Measurements from ENCODE around the gene UBXN2A.

The UBXN2A gene

GRCh38 chr2:24024018-24024417 lies 83.8 kb downstream of the UBXN2A start:
- TF ChIP-seq YY1 (IDR thresholded peaks at IDR 0.05; ENCODE audit: low read depth): no peak
- no peak for TF ChIP-seq ZBTB7A (IDR thresholded peaks at IDR 0.05; ENCODE audit: low read depth)

- TF ChIP-seq CEBPB (IDR thresholded peaks at IDR 0.05) (no peak), YY1 (IDR thresholded peaks at IDR 0.05; ENCODE audit: low read depth) (no peak)
These were observed 84.9 kb downstream of the UBXN2A start for GRCh38 chr2:24024996-24025663.

DNA sequence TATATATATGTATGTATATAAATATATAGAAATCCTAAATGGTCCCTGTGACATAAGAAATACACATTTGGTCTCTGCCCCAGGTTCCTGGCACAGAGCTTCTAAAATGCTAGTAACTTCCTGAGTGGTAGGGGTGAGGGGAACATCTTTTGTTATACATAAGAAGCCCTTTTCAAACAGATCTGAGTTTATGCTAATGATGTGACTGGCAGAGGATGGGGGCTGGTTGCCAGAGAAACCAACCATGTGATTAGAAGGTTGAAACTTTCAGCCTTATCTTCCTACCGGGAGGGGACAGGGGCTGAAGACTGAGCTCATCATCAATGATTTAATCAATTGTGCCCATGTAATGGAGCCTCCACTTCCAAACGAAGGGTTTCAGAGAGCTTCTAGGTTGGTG lies 86.0 kb downstream of the UBXN2A start:
- TF ChIP-seq YY1 (IDR thresholded peaks at IDR 0.05; ENCODE audit: low read depth): no peak
- no peak for TF ChIP-seq TEAD4 (IDR thresholded peaks at IDR 0.05)
- TF ChIP-seq EGR1 (IDR thresholded peaks at IDR 0.05): no peak
- no peak for TF ChIP-seq MAX (IDR thresholded peaks at IDR 0.05)
- no peak for TF ChIP-seq CREB1 (IDR thresholded peaks at IDR 0.05; ENCODE audit: low read depth)
- TF ChIP-seq EP300 (IDR thresholded peaks at IDR 0.05; ENCODE audit: borderline replicate concordance): no peak
- no peak for TF ChIP-seq USF1 (IDR thresholded peaks at IDR 0.05)
- TF ChIP-seq CEBPB (IDR thresholded peaks at IDR 0.05): no peak
- TF ChIP-seq TCF12 (IDR thresholded peaks at IDR 0.05; ENCODE audit: low read depth): no peak
- TF ChIP-seq ZBTB7A (IDR thresholded peaks at IDR 0.05; ENCODE audit: low read depth): no peak
- no peak for TF ChIP-seq RAD21 (IDR thresholded peaks at IDR 0.05; ENCODE audit: low read depth)
- TF ChIP-seq, protein P1, sequence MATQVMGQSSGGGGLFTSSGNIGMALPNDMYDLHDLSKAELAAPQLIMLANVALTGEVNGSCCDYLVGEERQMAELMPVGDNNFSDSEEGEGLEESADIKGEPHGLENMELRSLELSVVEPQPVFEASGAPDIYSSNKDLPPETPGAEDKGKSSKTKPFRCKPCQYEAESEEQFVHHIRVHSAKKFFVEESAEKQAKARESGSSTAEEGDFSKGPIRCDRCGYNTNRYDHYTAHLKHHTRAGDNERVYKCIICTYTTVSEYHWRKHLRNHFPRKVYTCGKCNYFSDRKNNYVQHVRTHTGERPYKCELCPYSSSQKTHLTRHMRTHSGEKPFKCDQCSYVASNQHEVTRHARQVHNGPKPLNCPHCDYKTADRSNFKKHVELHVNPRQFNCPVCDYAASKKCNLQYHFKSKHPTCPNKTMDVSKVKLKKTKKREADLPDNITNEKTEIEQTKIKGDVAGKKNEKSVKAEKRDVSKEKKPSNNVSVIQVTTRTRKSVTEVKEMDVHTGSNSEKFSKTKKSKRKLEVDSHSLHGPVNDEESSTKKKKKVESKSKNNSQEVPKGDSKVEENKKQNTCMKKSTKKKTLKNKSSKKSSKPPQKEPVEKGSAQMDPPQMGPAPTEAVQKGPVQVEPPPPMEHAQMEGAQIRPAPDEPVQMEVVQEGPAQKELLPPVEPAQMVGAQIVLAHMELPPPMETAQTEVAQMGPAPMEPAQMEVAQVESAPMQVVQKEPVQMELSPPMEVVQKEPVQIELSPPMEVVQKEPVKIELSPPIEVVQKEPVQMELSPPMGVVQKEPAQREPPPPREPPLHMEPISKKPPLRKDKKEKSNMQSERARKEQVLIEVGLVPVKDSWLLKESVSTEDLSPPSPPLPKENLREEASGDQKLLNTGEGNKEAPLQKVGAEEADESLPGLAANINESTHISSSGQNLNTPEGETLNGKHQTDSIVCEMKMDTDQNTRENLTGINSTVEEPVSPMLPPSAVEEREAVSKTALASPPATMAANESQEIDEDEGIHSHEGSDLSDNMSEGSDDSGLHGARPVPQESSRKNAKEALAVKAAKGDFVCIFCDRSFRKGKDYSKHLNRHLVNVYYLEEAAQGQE (IDR thresholded peaks at IDR 0.05; ENCODE audit: low read depth): no peak

DNA sequence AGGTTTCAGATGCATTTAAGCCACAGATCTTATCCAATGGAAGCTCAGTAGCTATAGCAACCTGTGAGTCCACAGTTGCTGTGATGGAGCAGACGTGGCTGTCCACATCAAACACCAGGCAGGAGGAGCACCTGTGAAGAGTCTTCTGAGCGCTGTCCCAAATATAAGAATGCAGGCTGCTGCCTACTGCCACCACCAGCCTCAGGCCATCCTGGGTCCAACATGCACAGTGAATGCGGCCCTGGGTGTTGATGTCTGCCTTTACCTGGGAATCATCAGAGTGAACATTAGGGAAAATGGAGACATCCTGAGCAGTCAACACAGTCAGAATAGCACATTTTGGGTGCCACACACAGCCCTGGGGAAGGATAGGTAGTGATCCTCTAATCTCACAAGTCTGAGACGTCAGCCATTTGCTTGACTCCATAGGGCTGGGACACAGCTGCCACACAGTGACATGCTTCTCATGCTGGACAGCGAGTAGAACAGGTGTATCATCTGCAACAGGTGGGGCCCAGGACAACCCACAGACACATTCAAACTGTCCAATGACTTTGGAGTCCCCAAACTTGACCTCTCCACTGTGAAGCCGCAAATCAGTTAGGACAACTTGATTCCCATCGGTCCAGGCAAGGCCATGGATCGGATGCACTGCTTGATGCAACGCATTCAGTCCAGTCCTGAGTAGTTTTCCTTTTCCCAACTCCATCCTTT lies 98.7 kb downstream of the UBXN2A start:
- TF ChIP-seq ZBTB7A (IDR thresholded peaks at IDR 0.05; ENCODE audit: low read depth): no peak
- no peak for TF ChIP-seq TCF12 (IDR thresholded peaks at IDR 0.05; ENCODE audit: low read depth)

DNA sequence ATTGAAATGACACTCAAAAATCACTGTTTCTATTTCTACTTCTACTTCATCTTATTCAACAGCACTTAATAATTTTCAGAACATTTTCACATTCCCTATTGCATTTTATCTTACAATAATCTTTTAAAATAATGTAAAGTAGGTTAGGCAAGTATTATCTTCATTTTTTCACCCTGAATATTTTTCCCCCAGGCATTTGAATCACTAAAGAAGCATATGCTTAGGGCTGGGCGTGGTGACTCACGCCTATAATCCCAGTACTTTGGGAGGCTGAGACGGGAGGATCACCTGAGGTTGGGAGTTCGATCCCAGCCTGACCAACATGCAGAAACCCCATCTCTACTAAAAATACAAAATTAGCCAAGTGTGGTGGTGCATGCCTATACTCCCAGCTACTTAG lies 100.2 kb downstream of the UBXN2A start:
- TF ChIP-seq MAX (IDR thresholded peaks at IDR 0.05): no peak
- no peak for TF ChIP-seq TEAD4 (IDR thresholded peaks at IDR 0.05)
- TF ChIP-seq RAD21 (IDR thresholded peaks at IDR 0.05; ENCODE audit: low read depth): no peak
- no peak for TF ChIP-seq FOXM1 (IDR thresholded peaks at IDR 0.05; ENCODE audit: borderline replicate concordance, low read depth)

DNA sequence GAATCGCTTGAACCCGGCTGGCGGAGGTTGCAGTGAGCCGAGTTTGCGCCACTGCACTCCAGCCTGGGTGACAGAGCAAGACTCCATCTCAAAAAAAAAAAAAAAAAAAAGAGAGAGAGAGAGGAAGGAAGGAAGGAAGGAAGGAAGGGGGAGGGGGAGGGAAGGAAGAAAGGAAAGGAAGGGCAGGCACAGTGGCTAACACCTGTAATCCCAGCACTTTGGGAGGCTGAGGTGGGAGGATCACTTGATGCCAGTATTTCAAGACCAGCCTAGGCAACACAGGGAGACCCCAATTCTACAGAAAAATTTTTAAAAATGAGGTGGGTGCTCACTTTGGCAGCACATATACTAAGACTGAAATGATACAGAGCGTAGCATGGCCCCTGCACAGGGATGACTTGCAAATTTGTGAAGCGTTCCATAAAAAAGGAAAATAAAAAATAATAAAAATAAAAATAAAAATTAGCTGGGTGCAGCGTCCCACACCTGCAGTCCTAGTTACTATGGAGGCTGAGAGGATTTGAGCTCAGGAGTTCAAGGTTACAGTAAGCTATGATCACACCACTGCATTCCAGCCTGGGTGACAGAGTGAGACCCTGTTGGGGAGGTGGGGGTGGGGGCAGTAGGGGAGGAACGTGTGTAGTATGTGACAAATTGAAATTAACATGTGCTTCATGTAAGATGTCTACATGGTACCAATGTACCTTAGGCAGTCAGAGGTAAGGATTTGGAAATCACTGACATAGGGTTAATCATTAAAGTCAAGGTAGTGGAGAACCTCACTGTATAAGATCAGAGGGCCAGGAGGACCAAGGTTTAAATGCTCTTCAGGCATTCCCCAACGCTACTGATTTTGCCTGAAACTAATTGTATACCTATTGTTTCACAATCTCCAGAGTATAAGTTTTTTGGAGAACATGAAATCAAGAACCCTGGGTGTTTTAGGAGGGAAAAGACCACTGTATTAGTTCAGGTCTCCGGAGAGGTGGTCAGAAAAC lies 105.5 kb downstream of the UBXN2A start:
- TF ChIP-seq NFIC (IDR thresholded peaks at IDR 0.05): no peak
- TF ChIP-seq EP300 (IDR thresholded peaks at IDR 0.05; ENCODE audit: borderline replicate concordance): no peak
- no peak for TF ChIP-seq CREB1 (IDR thresholded peaks at IDR 0.05; ENCODE audit: low read depth)
- TF ChIP-seq, protein P1 (IDR thresholded peaks at IDR 0.05; ENCODE audit: low read depth): no peak
- TF ChIP-seq YY1 (IDR thresholded peaks at IDR 0.05; ENCODE audit: low read depth): no peak
- TF ChIP-seq CEBPB (IDR thresholded peaks at IDR 0.05): no peak
- TF ChIP-seq USF1 (IDR thresholded peaks at IDR 0.05): no peak
- TF ChIP-seq ZBTB7A (IDR thresholded peaks at IDR 0.05; ENCODE audit: low read depth): no peak
- TF ChIP-seq RAD21 (IDR thresholded peaks at IDR 0.05; ENCODE audit: low read depth): no peak
- TF ChIP-seq EGR1 (IDR thresholded peaks at IDR 0.05): no peak
- no peak for TF ChIP-seq MAX (IDR thresholded peaks at IDR 0.05)
- no peak for TF ChIP-seq FOXM1 (IDR thresholded peaks at IDR 0.05; ENCODE audit: borderline replicate concordance, low read depth)
